GM08714 (cell line): ENCODE measurements around the gene HES4.
"Not testable (repeated sequence)": the region's sequence is repeated elsewhere in the genome, so short reads cannot be mapped to it uniquely, and the experiment has no call there.

ENCODE experiments used
- H3K4me3 ChIP-seq: fragments of 200-500 bp; sonication (Bioruptor generic); 2 replicates; pipeline ENCODE4 v1.5.1; 2014; ENCODE audit warnings: mild to moderate bottlenecking, low read length, inconsistent platforms
- ZNF274 ChIP-seq: IDR thresholded peaks from 2 replicates; pipeline ENCODE4 v1.6.1; 2012; ENCODE audit warnings: mild to moderate bottlenecking, low read depth, low read length

HES4 gene

DNA sequence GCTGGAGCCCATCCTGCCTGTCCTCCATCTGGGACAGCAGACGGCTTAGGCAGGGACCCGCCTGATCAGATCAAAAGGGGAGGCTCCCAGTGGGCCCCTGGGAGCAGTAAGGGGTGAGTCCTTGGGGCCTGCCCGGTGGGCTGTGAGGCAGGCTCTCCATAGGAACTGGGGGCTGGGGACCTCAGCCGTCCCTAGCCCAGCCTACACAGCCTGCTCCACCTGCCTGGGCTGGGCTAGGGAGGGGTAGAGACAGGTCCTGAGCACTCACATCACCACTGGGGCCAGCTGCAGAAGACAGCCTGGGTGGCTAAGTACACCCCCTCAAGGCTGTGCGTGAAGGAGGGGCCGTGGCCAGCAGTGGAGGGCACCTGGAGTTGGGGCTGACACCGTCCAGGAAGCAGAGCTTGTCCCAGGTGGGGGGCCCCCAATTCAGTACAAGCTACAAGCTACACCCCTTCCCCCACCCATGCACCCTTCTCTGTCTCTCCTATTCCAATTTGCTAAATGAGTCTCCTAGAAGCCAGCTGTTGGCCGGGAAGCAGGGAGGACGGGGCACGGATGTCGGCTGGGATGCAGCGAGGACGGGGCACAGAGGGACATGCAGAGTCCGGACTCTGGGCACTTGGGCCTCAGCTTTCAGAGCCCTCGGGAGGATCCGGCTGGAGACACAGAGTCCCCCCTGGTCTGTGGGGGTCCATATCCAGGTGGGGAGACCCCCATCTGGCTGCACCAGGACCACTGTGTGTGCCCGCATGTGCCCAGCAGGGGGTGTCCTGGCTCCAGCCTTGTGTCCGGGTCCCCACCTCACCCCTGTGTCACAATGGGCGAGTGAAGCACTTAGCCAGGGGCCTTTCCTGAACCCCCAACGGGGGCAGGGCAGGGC, 15.1 kb upstream of the HES4 start:
- no peak for TF ChIP-seq ZNF274
- H3K4me3 ChIP-seq, result peak overlapping the region; percentile 71; the same call in 1 of the 2 replicates

DNA sequence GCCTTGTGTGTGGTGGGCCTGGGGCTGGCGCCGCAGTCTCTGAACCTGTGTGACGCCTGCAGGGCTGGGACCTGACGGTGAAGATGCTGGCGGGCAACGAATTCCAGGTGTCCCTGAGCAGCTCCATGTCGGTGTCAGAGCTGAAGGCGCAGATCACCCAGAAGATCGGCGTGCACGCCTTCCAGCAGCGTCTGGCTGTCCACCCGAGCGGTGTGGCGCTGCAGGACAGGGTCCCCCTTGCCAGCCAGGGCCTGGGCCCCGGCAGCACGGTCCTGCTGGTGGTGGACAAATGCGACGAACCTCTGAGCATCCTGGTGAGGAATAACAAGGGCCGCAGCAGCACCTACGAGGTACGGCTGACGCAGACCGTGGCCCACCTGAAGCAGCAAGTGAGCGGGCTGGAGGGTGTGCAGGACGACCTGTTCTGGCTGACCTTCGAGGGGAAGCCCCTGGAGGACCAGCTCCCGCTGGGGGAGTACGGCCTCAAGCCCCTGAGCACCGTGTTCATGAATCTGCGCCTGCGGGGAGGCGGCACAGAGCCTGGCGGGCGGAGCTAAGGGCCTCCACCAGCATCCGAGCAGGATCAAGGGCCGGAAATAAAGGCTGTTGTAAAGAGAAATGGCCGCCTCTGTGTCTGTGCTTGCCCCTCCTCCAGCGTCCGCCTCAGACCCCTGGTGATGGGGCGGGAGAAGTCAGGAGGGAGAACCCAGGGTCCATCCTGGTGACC, 14.2 kb upstream of the HES4 start:
- peak overlapping the region; percentile 71; the same call in 1 of the 2 replicates for H3K4me3 ChIP-seq

DNA sequence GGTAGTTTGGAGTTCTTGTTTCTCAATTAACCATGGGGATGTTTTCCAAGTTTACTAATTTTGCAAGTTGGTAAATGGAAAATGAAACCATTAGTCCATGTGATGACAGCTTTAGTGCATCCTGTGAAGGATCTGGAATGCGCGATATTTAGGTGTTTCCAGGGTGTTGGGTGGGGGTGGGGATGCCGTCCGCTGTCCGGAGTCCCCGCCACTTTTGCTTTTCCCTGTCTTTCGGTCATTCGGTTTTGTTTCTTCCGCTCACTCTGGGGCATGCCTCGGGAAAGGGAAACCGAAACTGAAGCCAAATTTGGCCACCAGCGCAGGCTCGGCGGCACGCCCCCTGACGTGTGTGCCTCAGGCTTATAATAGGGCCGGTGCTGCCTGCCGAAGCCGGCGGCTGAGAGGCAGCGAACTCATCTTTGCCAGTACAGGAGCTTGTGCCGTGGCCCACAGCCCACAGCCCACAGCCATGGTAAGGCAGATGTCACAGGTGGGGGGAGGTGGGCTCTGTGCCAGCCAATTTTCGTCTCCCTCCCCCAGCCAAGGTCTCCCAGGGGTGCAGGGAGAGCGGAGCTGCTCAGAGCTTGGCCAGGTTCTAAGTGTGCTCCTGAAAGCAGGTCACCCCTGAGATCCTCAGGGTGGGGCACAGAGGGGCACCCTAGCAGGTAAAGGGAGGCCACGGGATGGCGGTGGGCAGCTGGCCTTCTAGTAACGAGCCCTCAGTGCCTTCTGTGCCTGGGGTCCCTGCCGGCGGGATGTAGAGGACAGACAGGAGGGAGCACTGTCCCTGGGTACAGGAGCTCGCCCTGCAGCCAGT, 13.4 kb upstream of the HES4 start, which contains the start of gene ISG15:
ISG15 (plus strand) TSS at position 393 of the 817 bp plus-strand sequence; CDS start at position 470, 77 bp downstream.
- TF ChIP-seq ZNF274, result no peak
- H3K4me3 ChIP-seq, result peak within 1 kb of the TSS; percentile 71

More for the DNA sequence above, 14.2 kb upstream of the HES4 start:
- no peak for TF ChIP-seq ZNF274

DNA sequence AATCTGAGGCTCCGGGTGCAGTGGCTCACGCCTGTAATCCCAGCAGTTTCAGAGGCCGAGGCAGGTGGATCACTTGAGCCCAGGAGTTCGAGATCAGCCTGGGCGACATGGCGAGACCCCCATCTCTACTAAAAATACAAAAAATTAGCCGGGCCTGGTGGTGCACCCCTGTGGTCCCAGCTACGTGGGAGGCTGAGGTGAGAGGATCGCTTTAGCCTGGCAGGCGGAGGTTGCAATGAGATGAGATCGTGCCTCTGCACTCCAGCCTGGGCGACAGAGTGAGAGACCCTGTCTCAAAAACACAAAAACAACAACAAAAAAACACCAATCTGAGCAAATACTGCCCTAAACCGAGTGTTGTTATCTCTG, 12.8 kb upstream of the HES4 start:
- H3K4me3 ChIP-seq, result peak overlapping the region; percentile 71

DNA sequence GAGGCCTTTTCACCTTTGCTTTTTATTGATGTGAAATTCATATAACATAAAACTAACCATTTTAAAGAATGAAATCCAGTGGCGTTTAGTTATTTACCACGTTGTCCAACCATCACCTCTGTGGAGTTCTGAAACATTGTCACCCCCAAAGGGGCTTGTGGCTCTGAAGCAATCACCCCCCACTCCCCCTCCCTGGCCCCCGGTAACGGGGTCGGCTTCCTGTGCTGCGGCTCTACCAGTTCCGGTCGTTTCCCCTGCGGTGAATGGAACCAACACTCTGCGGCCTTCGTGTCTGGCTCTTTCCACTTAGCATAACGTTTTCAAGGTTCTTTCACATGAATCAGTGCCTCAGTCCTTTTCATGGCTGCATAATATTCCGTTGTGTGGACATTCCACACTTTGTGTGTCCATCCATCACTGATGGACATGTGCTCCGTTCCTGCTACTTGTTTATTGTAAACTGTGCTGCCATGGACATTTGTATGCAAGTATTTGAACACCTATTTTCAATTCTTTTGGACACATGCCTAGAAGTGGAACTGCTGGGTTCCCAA, 11.6 kb upstream of the HES4 start:
- H3K4me3 ChIP-seq, result no peak overlapping the region
- no peak for TF ChIP-seq ZNF274

DNA sequence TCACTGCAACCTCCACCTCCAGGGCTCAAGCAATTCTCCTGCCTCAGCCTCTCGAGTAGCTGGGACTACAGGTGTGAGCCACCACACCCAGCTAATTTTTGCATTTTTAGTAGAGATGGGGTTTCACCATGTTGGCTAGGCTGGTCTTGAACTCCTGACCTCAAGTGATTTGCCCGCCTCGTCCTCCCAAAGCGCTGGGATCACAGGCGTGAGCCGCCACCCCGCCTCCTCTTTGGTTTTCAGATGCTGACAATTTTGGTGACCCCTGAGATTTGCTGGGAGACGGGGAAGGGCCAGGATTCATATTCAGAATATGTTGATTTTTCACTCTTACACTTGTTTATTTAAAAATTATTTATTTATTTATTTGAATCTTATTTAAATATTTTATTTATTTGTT, 10.2 kb upstream of the HES4 start:
- not testable (repeated sequence) for H3K4me3 ChIP-seq

DNA sequence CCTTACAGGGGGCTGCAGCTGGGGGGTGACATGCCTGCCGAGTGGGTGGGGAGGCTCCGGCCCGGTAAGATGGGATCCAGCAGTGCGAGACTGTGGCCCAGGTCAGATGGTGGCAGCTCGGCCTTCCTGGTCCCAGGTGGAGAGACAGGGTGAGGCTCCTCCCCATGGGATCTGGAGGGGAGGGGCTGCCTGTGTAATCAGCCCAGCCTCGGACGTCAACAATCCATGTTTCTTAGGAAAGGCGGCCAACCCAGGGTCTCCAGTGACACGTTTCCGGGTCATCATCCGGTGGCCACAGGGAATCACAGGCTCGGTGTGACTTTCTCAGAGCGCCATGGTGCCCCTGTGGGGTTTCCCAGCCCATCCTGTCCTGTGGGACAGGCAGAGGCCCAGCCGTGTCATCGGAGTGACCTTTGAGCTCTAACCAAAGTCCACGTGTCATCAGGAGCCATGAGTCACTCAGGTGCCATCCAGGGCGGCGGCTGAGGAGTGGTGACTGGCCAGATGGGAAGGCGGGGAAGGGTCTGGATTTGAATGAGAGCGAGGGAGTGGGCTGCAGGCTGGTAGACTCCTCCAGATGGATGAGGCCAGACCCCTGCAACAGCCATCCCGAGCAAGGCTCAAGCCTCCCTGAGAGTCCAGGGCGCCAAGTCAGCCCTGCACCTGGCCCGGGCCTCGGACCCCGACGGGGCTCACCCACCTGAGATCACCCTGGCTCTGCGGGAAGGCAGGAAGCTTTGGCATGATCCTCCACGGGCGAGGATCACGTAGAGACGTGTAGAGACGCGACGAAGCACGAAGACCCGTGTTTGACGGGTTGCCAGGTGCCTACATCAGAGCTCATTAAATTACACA, 6.6 kb upstream of the HES4 start:
- no peak for TF ChIP-seq ZNF274
- H3K4me3 ChIP-seq, result no peak overlapping the region

DNA sequence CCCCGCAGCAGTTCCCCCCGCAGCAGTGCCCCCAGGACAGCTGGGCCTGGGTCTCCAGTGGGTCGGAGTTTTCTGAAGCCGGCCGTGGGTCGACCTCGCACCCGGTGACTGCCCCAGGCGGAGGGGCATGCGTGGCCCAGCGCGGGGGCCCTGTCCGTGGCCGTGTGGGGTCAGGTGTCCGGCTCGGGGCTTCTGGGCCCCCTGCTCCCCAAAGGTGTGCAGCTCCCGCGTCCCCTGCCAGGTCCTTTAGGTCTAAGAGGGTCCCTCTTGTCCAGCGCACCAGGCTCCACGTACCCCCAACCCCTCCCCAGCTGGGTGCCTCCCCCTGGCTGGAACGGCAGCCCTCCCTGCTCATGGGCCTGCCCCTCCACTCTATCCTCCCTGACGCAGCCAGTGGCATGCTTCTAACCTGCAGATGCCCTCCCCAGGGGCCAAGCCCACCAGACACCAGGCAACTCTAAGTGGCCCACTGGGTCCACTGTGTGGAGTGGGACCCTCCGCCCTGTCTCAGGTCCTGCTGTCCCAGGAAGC, 5.9 kb upstream of the HES4 start:
- no peak overlapping the region for H3K4me3 ChIP-seq
- TF ChIP-seq ZNF274, result no peak

DNA sequence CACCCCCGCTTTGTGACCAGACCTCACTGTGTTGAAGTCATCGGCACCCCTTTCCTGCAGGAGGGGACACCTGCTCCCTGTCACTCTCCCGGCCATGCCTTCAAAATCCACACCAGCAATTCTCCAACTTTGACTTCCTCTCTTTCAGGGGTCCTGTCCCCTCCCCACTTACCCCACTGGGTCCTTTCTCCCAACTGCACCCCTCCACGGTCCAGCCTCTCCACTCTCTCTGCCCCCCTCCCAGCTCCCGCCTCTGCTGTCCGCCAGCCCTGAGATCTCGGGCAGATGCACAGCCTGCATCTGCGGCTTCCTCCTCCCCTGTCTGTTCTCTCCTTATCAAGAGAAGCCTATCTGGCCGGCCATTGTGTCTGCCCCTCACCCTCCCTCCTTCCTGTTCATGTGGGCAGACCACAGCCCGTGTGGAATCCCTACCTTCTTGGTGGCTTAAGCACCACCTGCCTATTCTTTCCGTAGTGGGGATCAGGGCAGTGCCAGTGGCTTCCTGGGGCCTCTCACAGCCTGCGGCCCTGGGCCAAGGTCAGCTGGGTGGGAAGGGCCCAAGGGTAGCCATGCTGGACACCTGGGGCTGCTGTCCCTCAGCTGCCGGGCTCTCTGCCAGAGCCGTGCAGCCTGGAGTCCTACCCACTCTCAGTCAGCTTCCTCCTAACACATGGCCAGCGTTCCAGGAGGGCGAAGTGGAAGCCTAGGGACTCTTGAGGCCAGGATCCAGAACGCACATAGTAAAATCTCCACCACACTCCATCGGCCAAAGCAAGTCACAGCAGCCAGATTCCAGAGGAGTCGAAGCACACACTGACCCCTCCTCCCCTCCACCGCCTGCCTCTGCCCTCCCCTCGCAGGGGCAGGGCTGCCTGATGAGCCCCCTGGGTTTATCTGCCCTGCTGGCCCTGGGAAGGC, 5.1 kb upstream of the HES4 start:
- H3K4me3 ChIP-seq, result no peak overlapping the region
- TF ChIP-seq ZNF274, result no peak

DNA sequence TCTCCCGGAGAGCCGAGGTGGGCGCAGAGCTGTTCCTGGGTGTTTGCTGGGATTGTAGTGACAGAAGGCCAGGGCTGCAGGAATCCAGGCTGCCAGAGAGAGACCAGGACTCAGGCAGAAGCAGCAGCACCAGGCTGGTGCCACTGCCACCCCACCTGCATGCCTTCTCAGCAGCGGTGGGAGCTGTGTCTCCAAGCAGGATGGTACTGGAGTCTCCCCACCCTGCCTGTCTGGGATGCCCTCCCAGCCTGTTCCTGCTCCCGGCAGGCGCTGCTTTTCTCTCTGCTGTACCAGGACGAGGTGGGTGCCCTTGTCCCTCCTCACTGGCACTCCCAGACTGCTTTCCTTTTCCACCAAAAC, 4.5 kb upstream of the HES4 start:
- no peak overlapping the region for H3K4me3 ChIP-seq
- no peak for TF ChIP-seq ZNF274

DNA sequence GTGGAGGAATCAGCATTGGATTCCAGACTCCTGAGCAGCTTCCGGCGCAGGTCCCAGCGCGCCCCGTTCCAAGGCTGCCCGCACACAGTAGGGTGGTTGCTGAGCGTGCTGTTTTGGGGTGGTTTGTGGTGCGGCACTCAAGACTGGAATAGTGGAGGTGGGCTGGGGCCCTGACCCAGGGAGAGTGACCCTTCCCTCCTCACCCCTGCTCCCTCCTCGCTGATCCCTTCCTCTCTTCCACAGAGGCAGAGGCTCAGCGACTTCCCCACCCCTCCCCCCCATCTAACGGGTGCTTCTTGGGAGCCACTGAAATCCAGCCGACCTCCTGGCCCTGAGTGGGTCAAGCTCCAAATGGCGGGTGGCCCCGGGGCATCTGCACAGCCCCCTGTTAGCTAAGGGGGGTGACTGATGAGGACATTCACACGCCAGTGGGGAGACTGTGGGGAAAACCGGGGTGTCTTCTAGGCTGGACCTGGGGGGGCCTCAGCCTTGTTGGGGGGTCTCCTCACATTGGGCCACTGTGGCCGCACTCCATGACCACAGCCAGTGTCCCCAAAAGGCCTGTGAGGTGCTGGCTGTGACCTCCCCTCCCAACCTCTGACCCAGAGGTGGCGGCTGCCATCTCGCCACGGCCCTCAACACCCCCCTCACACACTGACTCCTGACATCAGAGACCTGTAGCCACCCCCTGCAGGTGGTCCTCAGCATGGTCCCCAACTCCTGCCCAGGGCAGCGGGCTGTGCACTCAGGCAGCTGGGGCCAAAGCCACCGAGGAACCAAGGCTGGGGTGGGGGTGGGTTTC, 3.9 kb upstream of the HES4 start:
- TF ChIP-seq ZNF274, result no peak

More for the DNA sequence above, 3.9 kb upstream of the HES4 start:
- H3K4me3 ChIP-seq, result no peak overlapping the region
